Tibial nerve (tissue), 4 donors: ENCODE measurements around the gene SECISBP2.

Experiments
- CTCF ChIP-seq, 5 experiments: fragments of 200-600 bp in 3 of 5; fragments of 450-650 bp in 2 of 5; sonication (generic) in 3 of 5; IDR thresholded peaks; one replicate each; pipeline ENCODE4 v1.5.1; 2016 to 2019; ENCODE audit warnings: antibody characterized with exemption in 5 of 5, mild to moderate bottlenecking in 3 of 5, moderate library complexity in 2 of 5
- EP300 ChIP-seq, 2 donors: sonication (generic); formaldehyde crosslinking; IDR thresholded peaks; one replicate each; pipeline ENCODE4 v1.6.1; 2017; ENCODE audit warnings: antibody characterized with exemption in 2 of 2, mild to moderate bottlenecking in 1 of 2
- POLR2A ChIP-seq, 2 donors: fragments of 450-650 bp; IDR thresholded peaks; one replicate each; pipeline ENCODE4 v1.6.1; 2017; ENCODE audit warnings: antibody characterized with exemption in 2 of 2, mild to moderate bottlenecking in 2 of 2, moderate library complexity in 2 of 2

GRCh38 chr9:89354471-89354870, 36.2 kb downstream of the SECISBP2 start:
- no peak for TF ChIP-seq EP300 (IDR thresholded peaks at IDR 0.05)
- no peak for TF ChIP-seq CTCF (IDR thresholded peaks at IDR 0.05)
- no peak for TF ChIP-seq POLR2A (IDR thresholded peaks at IDR 0.05)
